MM.1S (cell line): Measurements from ENCODE around the gene VANGL2.

Source experiments
- DNase-seq: peaks from one replicate; pipeline ENCODE4 v3.0.0-alpha.2; 2015
- H2AFZ ChIP-seq: fragments of 300-600 bp; sonication (generic); 2 replicates; pipeline ENCODE4 v1.6.0; 2016; ENCODE audit warnings: antibody characterized with exemption, low read length
- H3F3A ChIP-seq: fragments of 300-600 bp; sonication (generic); 2 replicates; pipeline ENCODE4 v1.6.1; 2016; ENCODE audit warnings: mild to moderate bottlenecking, antibody characterized with exemption, low read length, moderate library complexity, mixed read lengths; ENCODE audit not compliant: insufficient read depth
- H3K27ac ChIP-seq: fragments of 300-600 bp; sonication (generic); 2 replicates; pipeline ENCODE4 v1.5.1; 2016; ENCODE audit warnings: mild to moderate bottlenecking, low read length
- H3K27me3 ChIP-seq: fragments of 300-600 bp; sonication (generic); replicated peaks from 2 replicates; pipeline ENCODE4 v1.6.0; 2016; ENCODE audit warnings: low read length; ENCODE audit not compliant: insufficient read depth
- H3K36me3 ChIP-seq: fragments of 300-600 bp; sonication (generic); replicated peaks from 2 replicates; pipeline ENCODE4 v1.6.1; 2016; ENCODE audit warnings: mild to moderate bottlenecking, low read length, mixed read lengths; ENCODE audit not compliant: insufficient read depth
- H3K4me1 ChIP-seq: fragments of 300-600 bp; sonication (generic); 2 replicates; pipeline ENCODE4 v1.6.1; 2016; ENCODE audit warnings: low read length, mixed read lengths
- H3K4me2 ChIP-seq: fragments of 300-600 bp; sonication (generic); 2 replicates; pipeline ENCODE4 v1.6.0; 2016; ENCODE audit warnings: low read depth, low read length
- H3K4me3 ChIP-seq: fragments of 300-600 bp; sonication (generic); 2 replicates; pipeline ENCODE4 v1.5.1; 2016; ENCODE audit warnings: low read length, mixed read lengths
- H3K79me2 ChIP-seq: fragments of 300-600 bp; sonication (generic); 2 replicates; pipeline ENCODE4 v1.6.1; 2016; ENCODE audit warnings: mixed run types, low read length, mixed read lengths
- H3K9ac ChIP-seq: fragments of 300-600 bp; sonication (generic); 2 replicates; pipeline ENCODE4 v1.6.1; 2016; ENCODE audit warnings: low read length, mixed read lengths
- H3K9me2 ChIP-seq: fragments of 300-600 bp; sonication (generic); replicated peaks from 2 replicates; pipeline ENCODE4 v1.6.1; 2016; ENCODE audit warnings: mild to moderate bottlenecking, low read length, mixed read lengths; ENCODE audit not compliant: insufficient read depth
- H3K9me3 ChIP-seq: fragments of 300-600 bp; sonication (generic); replicated peaks from 2 replicates; pipeline ENCODE4 v1.6.1; 2016; ENCODE audit warnings: mild to moderate bottlenecking, low read length, mixed read lengths; ENCODE audit not compliant: insufficient read depth
- H4K20me1 ChIP-seq: fragments of 300-600 bp; sonication (generic); 2 replicates; pipeline ENCODE4 v1.6.1; 2016; ENCODE audit warnings: mild to moderate bottlenecking, low read length, moderate library complexity, mixed read lengths; ENCODE audit not compliant: insufficient read depth
- CTCF ChIP-seq: fragments of 300-600 bp; sonication (generic); IDR thresholded peaks from 2 replicates; pipeline ENCODE4 v1.5.1; 2016; ENCODE audit warnings: antibody characterized with exemption, low read length, mixed read lengths
- EZH2 ChIP-seq: fragments of 300-600 bp; sonication (generic); optimal IDR thresholded peaks from 2 replicates; pipeline ENCODE3; 2017; ENCODE audit warnings: low read depth, mild to moderate bottlenecking, antibody characterized with exemption, low read length, mixed read lengths
- EZH2phosphoT487 ChIP-seq: fragments of 300-600 bp; sonication (generic); IDR thresholded peaks from 2 replicates; pipeline ENCODE4 v1.6.1; 2018; ENCODE audit warnings: antibody characterized with exemption, low read length

The VANGL2 gene

GRCh38 chr1:160400223-160400645, at the start of gene VANGL2:
VANGL2 (plus strand) TSS chr1:160400564; CDS start chr1:160415838, 15,274 bp downstream.
- Histone ChIP-seq H3K79me2 (no peaks in the 10 kb centered on the region), H3K4me2 (peak within 1 kb of the TSS; percentile 41; the same call in 1 of the 2 replicates), H3K9ac (no peak within 1 kb of the TSS), H3K4me1 (no peaks in the 10 kb centered on the region), H3K27ac (no peak within 1 kb of the TSS), H4K20me1 (no peaks in the 10 kb centered on the region), H3K4me3 (no peak within 1 kb of the TSS), H2AFZ (no peak within 1 kb of the TSS), H3K9me3 (no peaks in the 10 kb centered on the region), H3F3A (no peaks in the 10 kb centered on the region), H3K27me3 (no peaks in the 10 kb centered on the region), H3K36me3 (no peaks in the 10 kb centered on the region), H3K9me2 (no peaks in the 10 kb centered on the region)
- DNase-seq: peak; percentile 5
- TF ChIP-seq EZH2 (no peak), CTCF (no peak), EZH2phosphoT487 (no peak)

GRCh38 chr1:160351629-160352028, 48.7 kb upstream of the VANGL2 start:
- Histone ChIP-seq H3K36me3 (peaks cover 9% of the 10 kb centered on the region; the same call in 1 of the 2 replicates), H3K27me3 (no peaks in the 10 kb centered on the region), H3K4me1 (no peaks in the 10 kb centered on the region), H3K4me3 (no peak overlapping the region), H2AFZ (no peak overlapping the region), H3K9me2 (no peaks in the 10 kb centered on the region), H3K4me2 (no peak overlapping the region), H3F3A (no peaks in the 10 kb centered on the region), H4K20me1 (no peaks in the 10 kb centered on the region), H3K27ac (no peak overlapping the region), H3K9ac (no peak overlapping the region), H3K79me2 (0 out of 2 replicates have a peak, but pooled peaks cover 7% of the 10 kb centered on the region), H3K9me3 (no peaks in the 10 kb centered on the region)
- DNase-seq: no peak
- no peak for TF ChIP-seq EZH2phosphoT487
- TF ChIP-seq EZH2: no peak
- no peak for TF ChIP-seq CTCF

GRCh38 chr1:160352555-160352954, 47.8 kb upstream of the VANGL2 start:
- no peaks in the 10 kb centered on the region for H3K27me3 ChIP-seq
- DNase-seq: no peak
- H4K20me1 ChIP-seq: no peaks in the 10 kb centered on the region
- no peak overlapping the region for H3K4me2 ChIP-seq
- no peak for TF ChIP-seq EZH2
- no peak for TF ChIP-seq CTCF
- TF ChIP-seq EZH2phosphoT487: no peak
- no peaks in the 10 kb centered on the region for H3K9me2 ChIP-seq
- H3F3A ChIP-seq: no peaks in the 10 kb centered on the region
- no peaks in the 10 kb centered on the region for H3K79me2 ChIP-seq
- H3K36me3 ChIP-seq: peaks cover 9% of the 10 kb centered on the region; the same call in 1 of the 2 replicates
- no peaks in the 10 kb centered on the region for H3K9me3 ChIP-seq
- no peaks in the 10 kb centered on the region for H3K4me1 ChIP-seq
- H3K4me3 ChIP-seq: no peak overlapping the region
- H3K9ac ChIP-seq: no peak overlapping the region
- H2AFZ ChIP-seq: no peak overlapping the region
- H3K27ac ChIP-seq: no peak overlapping the region
